Endothelial cell of umbilical vein (primary cell): ENCODE measurements around the gene C20orf144. TPM values are rescaled to one million over a fixed set of nuclear protein-coding genes. Genes with fewer than 3 reads are reported as not detected.

ENCODE experiments used
- BruUV-seq: library from RNA; stranded (reverse); fragments of 400-500 nt; replicated peaks from 2 replicates; lab custom pipeline; 2021; lab: Mats Ljungman, UMichigan
- CTCF ChIA-PET: fragments of 300-600, 350-600 bp; sonication (Branson Sonifier 250); formaldehyde crosslinking; loops from one replicate; lab custom pipeline; 2021; ENCODE audit warnings: antibody characterized with exemption, inconsistent platforms; lab: Charles Lee
- POLR2A ChIA-PET: fragments of 300-600, 350-600 bp; sonication (Branson Sonifier 250); formaldehyde crosslinking; loops from one replicate; lab custom pipeline; 2021; ENCODE audit warnings: antibody characterized with exemption, inconsistent platforms; lab: Charles Lee
- DNase-seq: peaks from one replicate; pipeline ENCODE4 v3.0.0-alpha.2; 2011; ENCODE audit warnings: low read depth, low spot score
- FAIRE-seq: peaks from 2 replicates; lab custom pipeline; 2011; peaks lifted over from hg19 to GRCh38; lab: Jason Lieb, UNC
- H2AFZ ChIP-seq: 2 replicates; pipeline ENCODE4 v1.6.0; 2012; ENCODE audit warnings: low read depth, low read length, control low read depth, inconsistent platforms
- H3K27ac ChIP-seq: 2 replicates; pipeline ENCODE4 v1.5.1; 2011; ENCODE audit warnings: low read depth, mild to moderate bottlenecking, control low read depth, low read length, moderate library complexity; ENCODE audit not compliant: insufficient read depth
- H3K27me3 ChIP-seq, 2 experiments: 2 replicates each; pipeline versions ENCODE4 v1.6.0 to v1.6.1; 2011; ENCODE audit warnings: low read length in 2 of 2, mixed read lengths in 1 of 2; ENCODE audit not compliant: control insufficient read depth in 2 of 2, insufficient read depth in 2 of 2
- H3K36me3 ChIP-seq, 2 experiments: 2 replicates in 1 of 2; 3 replicates in 1 of 2; pipeline ENCODE4 v1.5.1; 2011; ENCODE audit warnings: low read length in 2 of 2, mild to moderate bottlenecking in 1 of 2, moderate library complexity in 1 of 2; ENCODE audit not compliant: control insufficient read depth in 2 of 2, insufficient read depth in 2 of 2; ENCODE audit errors: extremely low read depth in 1 of 2
- H3K4me1 ChIP-seq: 3 replicates; pipeline ENCODE4 v1.5.1; 2011; ENCODE audit warnings: mild to moderate bottlenecking, low read length; ENCODE audit not compliant: control insufficient read depth, insufficient read depth; ENCODE audit errors: extremely low read depth
- H3K4me2 ChIP-seq: 2 replicates; pipeline ENCODE4 v1.6.1; 2011; ENCODE audit warnings: low read length, control low read depth, mixed read lengths; ENCODE audit not compliant: insufficient read depth
- H3K4me3 ChIP-seq, 3 experiments: fragments of 200-600 bp in 1 of 3; sonication (generic), shearing (Covaris generic) in 1 of 3; replicated peaks in 1 of 3; 2 replicates each; pipeline ENCODE4 v1.5.1; 2011 to 2016; ENCODE audit warnings: control low read depth in 3 of 3, low read length in 3 of 3, mild to moderate bottlenecking in 2 of 3, inconsistent platforms in 1 of 3, low read depth in 1 of 3, moderate library complexity in 1 of 3; ENCODE audit not compliant: insufficient read depth in 1 of 3
- H3K79me2 ChIP-seq: 2 replicates; pipeline ENCODE4 v1.6.0; 2012; ENCODE audit warnings: low read length, inconsistent platforms; ENCODE audit not compliant: control insufficient read depth, insufficient read depth
- H3K9ac ChIP-seq: replicated peaks from 2 replicates; pipeline ENCODE3; 2011; ENCODE audit warnings: low read length, control low read depth; ENCODE audit not compliant: insufficient read depth; ENCODE audit errors: extremely low read depth
- H3K9me1 ChIP-seq: replicated peaks from 3 replicates; pipeline ENCODE4 v1.6.0; 2011; ENCODE audit warnings: mild to moderate bottlenecking, low read length; ENCODE audit not compliant: control insufficient read depth, insufficient read depth; ENCODE audit errors: extremely low read depth
- H3K9me3 ChIP-seq: replicated peaks from 2 replicates; pipeline ENCODE4 v1.5.1; 2012; ENCODE audit warnings: low read length, inconsistent platforms; ENCODE audit not compliant: control insufficient read depth, insufficient read depth
- H4K20me1 ChIP-seq: replicated peaks from 2 replicates; pipeline ENCODE3; 2011; ENCODE audit warnings: mild to moderate bottlenecking, low read length; ENCODE audit not compliant: control insufficient read depth, insufficient read depth; ENCODE audit errors: extremely low read depth
- CTCF ChIP-seq, 2 donors: IDR thresholded peaks; 1 replicate in 1 of 2; 2 replicates in 1 of 2; pipeline ENCODE4 v1.5.1; 2011; ENCODE audit warnings: low read length in 2 of 2, mild to moderate bottlenecking in 2 of 2, moderate library complexity in 2 of 2, control low read depth in 1 of 2, inconsistent platforms in 1 of 2, low read depth in 1 of 2; ENCODE audit not compliant: insufficient read depth in 1 of 2; ENCODE audit errors: extremely low read depth in 1 of 2
- GATA2 ChIP-seq: IDR thresholded peaks from 2 replicates; pipeline ENCODE4 v1.7.0; 2011; ENCODE audit warnings: low read depth, mild to moderate bottlenecking, moderate library complexity, mixed read lengths, low read length; ENCODE audit not compliant: insufficient read length, insufficient read depth
- JUN ChIP-seq: IDR thresholded peaks from 2 replicates; pipeline ENCODE4 v1.6.1; 2011; ENCODE audit warnings: borderline replicate concordance, low read depth; ENCODE audit not compliant: insufficient read length, insufficient read depth
- dilution Hi-C: fragments of 300-500 bp; cut with MboI; formaldehyde crosslinking; loops from one replicate; pipeline ENCODE4 v1.15.0; 2019; ENCODE audit warnings: low sequenced_read_pairs; ENCODE audit not compliant: extremely low pct_ligation_motif_present
- intact Hi-C: fragments of 100-400 bp; cut with micrococcal nuclease; formaldehyde crosslinking; loops from one replicate; pipeline ENCODE4 v1.10.0; 2022
- polyA plus RNA-seq, 4 experiments: library from polyadenylated mRNA; depleted of rRNA in 3 of 4; stranded (reverse) in 3 of 4; unstranded in 1 of 4; fragments of >200 nt; gene quantifications; 2 replicates each; pipeline versions ENCODE4 v1.2.1 to v1.2.3, GENCODE V29; 2011 to 2012; ENCODE audit warnings: missing spikeins in 1 of 4
- total RNA-seq: library from RNA; stranded (reverse); gene quantifications from 2 replicates; pipeline ENCODE4 v1.2.3, GENCODE V29; 2021

The C20orf144 gene
- total and polyA plus RNA-seq, 2 donors (not counting 3 experiments of a cell fraction or from before 2014, with no cell fraction given) = not detected

DNA sequence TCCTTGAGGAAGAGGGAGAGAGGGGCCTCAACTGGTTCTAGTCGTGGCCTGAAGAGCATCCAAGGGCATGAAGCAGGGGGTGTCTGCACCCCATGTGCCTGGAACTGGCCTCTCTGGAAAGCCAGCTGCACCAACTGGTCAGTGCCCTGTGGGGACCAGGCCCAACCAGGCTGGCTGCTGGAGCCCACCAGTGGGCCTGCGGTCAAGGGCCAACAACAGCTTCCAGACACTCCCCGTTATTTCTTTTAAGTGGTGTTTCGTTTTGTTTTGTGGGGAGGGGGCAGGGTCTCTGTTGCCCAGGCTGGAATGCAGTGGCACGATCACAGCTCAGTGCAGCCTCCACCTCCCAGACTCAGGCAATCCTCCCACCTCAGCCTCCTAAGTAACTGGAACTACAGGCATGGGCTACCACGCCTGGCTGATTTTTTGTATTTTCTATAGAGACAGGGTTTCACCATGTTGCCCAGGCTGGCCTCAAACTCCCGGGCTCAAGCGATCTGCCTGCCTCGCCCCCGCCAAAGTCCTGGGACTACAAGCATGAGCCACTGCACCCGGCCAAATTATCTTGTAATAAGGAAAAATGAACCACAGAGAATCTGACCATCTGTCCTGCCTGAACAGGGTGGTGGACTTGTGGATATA, 11.9 kb upstream of the C20orf144 start:
- ChIA-PET CTCF (interaction anchor here (0.7 to 5.2 kb wide), 3 partner anchors 18 to 487 kb away, joined by 3 to 58 read pairs (median 3); no protein-coding TSS in a partner anchor), POLR2A (no interaction called here)
- Histone ChIP-seq H2AFZ (no peak overlapping the region), H3K79me2 (no peaks in the 10 kb centered on the region), H4K20me1 (no peaks in the 10 kb centered on the region), H3K27ac (no peak overlapping the region), H3K36me3 (peaks cover 3 to 5% of the 10 kb centered on the region in 2 experiments), H3K4me3 (no peak overlapping the region), H3K9me3 (no peaks in the 10 kb centered on the region), H3K4me1 (no peaks in the 10 kb centered on the region), H3K9ac (no peak overlapping the region), H3K27me3 (no peaks in the 10 kb centered on the region), H3K4me2 (no peak overlapping the region), H3K9me1 (no peaks in the 10 kb centered on the region)
- BruUV-seq = no TSS peak
- dilution Hi-C loops = no loop called here
- intact Hi-C loops = loop anchor here (5.0 kb wide), 1 partner anchor 133 kb away; no protein-coding TSS in a partner anchor
- TF ChIP-seq JUN = no peak
- no peak for TF ChIP-seq CTCF (IDR thresholded peaks at IDR 0.05; ENCODE audit: extremely low read depth in 1 of 2, insufficient read depth in 1 of 2, low read depth in 1 of 2, low read length in 2 of 2)
- TF ChIP-seq GATA2 = no peak
- FAIRE-seq (no peak), DNase-seq (no peak)
